ENCODE results near the gene MAP1LC3B.

DNA sequence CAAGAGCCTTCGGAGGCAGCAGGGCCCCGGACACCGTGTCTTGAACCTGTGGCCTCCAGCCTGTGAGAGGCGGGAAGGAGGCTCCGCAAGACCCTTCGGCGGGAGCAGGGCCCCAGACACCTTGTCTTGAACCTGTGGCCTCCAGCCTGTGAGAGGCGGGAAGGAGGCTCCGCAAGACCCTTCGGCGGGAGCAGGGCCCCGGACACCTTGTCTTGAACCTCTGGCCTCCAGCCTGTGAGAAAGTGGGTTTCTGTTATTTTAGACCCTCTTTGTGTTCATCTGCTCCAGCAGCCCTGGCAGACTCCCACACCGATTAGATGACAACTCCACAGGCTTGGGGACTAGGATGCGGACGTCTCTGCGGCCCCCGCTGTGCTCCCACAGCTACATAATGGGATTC, 38.5 kb upstream of the MAP1LC3B start:
- TF ChIP-seq, protein P1, sequence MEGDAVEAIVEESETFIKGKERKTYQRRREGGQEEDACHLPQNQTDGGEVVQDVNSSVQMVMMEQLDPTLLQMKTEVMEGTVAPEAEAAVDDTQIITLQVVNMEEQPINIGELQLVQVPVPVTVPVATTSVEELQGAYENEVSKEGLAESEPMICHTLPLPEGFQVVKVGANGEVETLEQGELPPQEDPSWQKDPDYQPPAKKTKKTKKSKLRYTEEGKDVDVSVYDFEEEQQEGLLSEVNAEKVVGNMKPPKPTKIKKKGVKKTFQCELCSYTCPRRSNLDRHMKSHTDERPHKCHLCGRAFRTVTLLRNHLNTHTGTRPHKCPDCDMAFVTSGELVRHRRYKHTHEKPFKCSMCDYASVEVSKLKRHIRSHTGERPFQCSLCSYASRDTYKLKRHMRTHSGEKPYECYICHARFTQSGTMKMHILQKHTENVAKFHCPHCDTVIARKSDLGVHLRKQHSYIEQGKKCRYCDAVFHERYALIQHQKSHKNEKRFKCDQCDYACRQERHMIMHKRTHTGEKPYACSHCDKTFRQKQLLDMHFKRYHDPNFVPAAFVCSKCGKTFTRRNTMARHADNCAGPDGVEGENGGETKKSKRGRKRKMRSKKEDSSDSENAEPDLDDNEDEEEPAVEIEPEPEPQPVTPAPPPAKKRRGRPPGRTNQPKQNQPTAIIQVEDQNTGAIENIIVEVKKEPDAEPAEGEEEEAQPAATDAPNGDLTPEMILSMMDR (conservative IDR thresholded peaks at IDR 0.05; ENCODE audit: low read length): no peak
- TF ChIP-seq EZH2phosphoT487 (IDR thresholded peaks at IDR 0.05; ENCODE audit: borderline replicate concordance): no peak

Measured in Loucy (cell line).